ENCODE results near the gene BST1. TPM values are rescaled to one million over a fixed set of nuclear protein-coding genes. Genes with fewer than 3 reads are reported as not detected.

The BST1 gene
- total and polyA plus RNA-seq, 2 of the 8 experiments (the other 6 are each of a cell fraction or from before 2014, with no cell fraction given), result 0.52 to 0.54 TPM

GRCh38 chr4:15718959-15719358 is 16.1 kb downstream of the BST1 start:
- WGBS, 2 experiments (ENCODE audit: extremely low coverage in 1 of 2, insufficient coverage in 1 of 2, insufficient read length in 1 of 2, insufficient replicate concordance in 2 of 2, low coverage in 1 of 2, low lambda C conversion rate in 2 of 2, missing lambda C conversion rate in 1 of 2), result 86% methylated on average over 7 of the region's 7 CpGs; no CpG with 5 or more reads in 1 of the 2 experiments
- no peak overlapping the region for H4K8ac ChIP-seq (ENCODE audit: extremely low read depth, insufficient read depth, low read length)
- no peak for FAIRE-seq
- TF ChIP-seq CTCF (IDR thresholded peaks at IDR 0.05; ENCODE audit: control extremely low read depth in 1 of 3, insufficient read depth in 1 of 3, low read depth in 1 of 3, low read length in 3 of 3) (no peak), TAF7 (optimal IDR thresholded peaks at IDR 0.05; ENCODE audit: borderline replicate concordance, low read depth, low read length) (no peak), MAX (IDR thresholded peaks at IDR 0.05) (no peak), MAFK (IDR thresholded peaks at IDR 0.05; ENCODE audit: low read depth, low read length) (no peak), KDM1A (IDR thresholded peaks at IDR 0.05; ENCODE audit: borderline replicate concordance, low read length) (no peak), ZNF274 (IDR thresholded peaks at IDR 0.05; ENCODE audit: borderline replicate concordance, extremely low read depth, low read length) (no peak), BCL11A (IDR thresholded peaks at IDR 0.05; ENCODE audit: low read depth in 2 of 2, low read length in 2 of 2) (no peak), RFX5 (IDR thresholded peaks at IDR 0.05; ENCODE audit: borderline replicate concordance, low read depth, low read length) (no peak), CHD1 (IDR thresholded peaks at IDR 0.05; ENCODE audit: low read depth, low read length) (no peak), ATF3 (IDR thresholded peaks at IDR 0.05; ENCODE audit: insufficient read depth, low read depth, low read length) (no peak), FOSL1 (IDR thresholded peaks at IDR 0.05; ENCODE audit: insufficient read depth, low read depth, low read length) (no peak)

More at GRCh38 chr4:15718959-15719358, 16.1 kb downstream of the BST1 start:
- H3K9me3 ChIP-seq (ENCODE audit: insufficient read depth in 2 of 2, low read depth in 1 of 2, low read length in 1 of 2), result no peaks in the 10 kb centered on the region
- no peaks in the 10 kb centered on the region for H3K79me2 ChIP-seq (ENCODE audit: control insufficient read depth in 1 of 2, insufficient read depth in 2 of 2, low read length in 2 of 2)
- H4K91ac ChIP-seq (replicated peaks; ENCODE audit: insufficient read length, low read length), result no peak overlapping the region
- H3K23ac ChIP-seq (ENCODE audit: insufficient read length), result no peak overlapping the region
- H2BK20ac ChIP-seq (ENCODE audit: low read length), result no peak overlapping the region
- no peaks in the 10 kb centered on the region for H3K4me1 ChIP-seq (replicated peaks in 1 of 4; ENCODE audit: control insufficient read depth in 3 of 4, insufficient read depth in 4 of 4, low read length in 3 of 4)
- H3K27me3 ChIP-seq (replicated peaks in 1 of 4; ENCODE audit: control insufficient read depth in 3 of 4, extremely low read depth in 1 of 4, insufficient read depth in 3 of 4, low read length in 3 of 4), result peaks cover 0 to 1% (median 0%) of the 10 kb centered on the region in 4 experiments; a peak in 1 of 7 replicates
- no peaks in the 10 kb centered on the region for H3K79me1 ChIP-seq (ENCODE audit: low read depth, low read length)
- H3K27ac ChIP-seq (ENCODE audit: low read depth, low read length), result no peak overlapping the region
- no peaks in the 10 kb centered on the region for H3K23me2 ChIP-seq (ENCODE audit: low read depth, low read length)
- ChIA-PET POLR2A (ENCODE audit: partially characterized antibody) (no interaction called here), CTCF (ENCODE audit: partially characterized antibody) (interaction anchor here (0.9 kb wide), 2 partner anchors 87 to 237 kb away, joined by 3 read pairs; no protein-coding TSS in a partner anchor)
- no peak overlapping the region for H3K4me3 ChIP-seq (ENCODE audit: extremely low read depth in 1 of 4, insufficient read depth in 2 of 4, low read depth in 3 of 4, low read length in 4 of 4)
- H2AFZ ChIP-seq (ENCODE audit: low read length), result no peak overlapping the region
- no peaks in the 10 kb centered on the region for H3K36me3 ChIP-seq (ENCODE audit: control insufficient read depth in 2 of 4, insufficient read depth in 4 of 4, low read length in 3 of 4)
- H2BK5ac ChIP-seq (ENCODE audit: low read depth, low read length), result no peak overlapping the region
- no peaks in the 10 kb centered on the region for H4K20me1 ChIP-seq (replicated peaks in 1 of 2; ENCODE audit: control insufficient read depth in 1 of 2, insufficient read depth in 2 of 2, low read length in 2 of 2)
- no peak overlapping the region for H2BK15ac ChIP-seq (ENCODE audit: low read length)
- H3K56ac ChIP-seq (replicated peaks; ENCODE audit: insufficient read length, low read depth, low read length), result no peak overlapping the region
- no peak overlapping the region for H3K18ac ChIP-seq (ENCODE audit: extremely low read depth, low read length)
- no peak overlapping the region for H3K4me2 ChIP-seq (ENCODE audit: insufficient read depth in 1 of 2, low read depth in 2 of 2, low read length in 2 of 2)
- H2BK12ac ChIP-seq (ENCODE audit: low read depth, low read length), result no peak overlapping the region
- H3K4ac ChIP-seq (replicated peaks; ENCODE audit: insufficient read length, low read depth, low read length), result no peak overlapping the region
- no peak for DNase-seq (ENCODE audit: low read depth in 1 of 2, low spot score in 2 of 2)
- no peak overlapping the region for H2BK120ac ChIP-seq (replicated peaks; ENCODE audit: low read depth, low read length)
- H4K5ac ChIP-seq (ENCODE audit: insufficient read length, low read depth, low read length), result no peak overlapping the region
- H2AK5ac ChIP-seq (ENCODE audit: low read depth, low read length), result no peak overlapping the region
- H3K14ac ChIP-seq (ENCODE audit: insufficient read length), result no peak overlapping the region
- H3K9ac ChIP-seq (replicated peaks in 1 of 4; ENCODE audit: extremely low read depth in 1 of 4, low read depth in 3 of 4, low read length in 3 of 4), result no peak overlapping the region
